Endothelial cell (in vitro differentiated cells): ENCODE data around the gene TMEM121B. TPM values are rescaled to one million over a fixed set of nuclear protein-coding genes. Genes with fewer than 3 reads are reported as not detected.

Experiments
- DNase-seq: peaks from one replicate; pipeline ENCODE4 v3.0.0; 2021; ENCODE audit warnings: low spot score
- H3K27ac Mint-ChIP-seq: one replicate; pipeline ENCODE4 v1.8.0; 2021; ENCODE audit warnings: mixed read lengths, inconsistent platforms; ENCODE audit not compliant: unreplicated experiment
- H3K27me3 Mint-ChIP-seq: one replicate; pipeline ENCODE4 v1.8.0; 2021; ENCODE audit warnings: mild to moderate bottlenecking, moderate library complexity, mixed read lengths, inconsistent platforms; ENCODE audit not compliant: unreplicated experiment
- H3K36me3 Mint-ChIP-seq: one replicate; pipeline ENCODE4 v1.8.0; 2021; ENCODE audit warnings: mild to moderate bottlenecking, low read depth, mixed read lengths, inconsistent platforms; ENCODE audit not compliant: unreplicated experiment
- H3K4me1 Mint-ChIP-seq: one replicate; pipeline ENCODE4 v1.8.0; 2021; ENCODE audit warnings: mild to moderate bottlenecking, mixed read lengths, inconsistent platforms; ENCODE audit not compliant: unreplicated experiment
- H3K4me3 Mint-ChIP-seq: one replicate; pipeline ENCODE4 v1.8.0; 2021; ENCODE audit warnings: mild to moderate bottlenecking, mixed read lengths, inconsistent platforms; ENCODE audit not compliant: unreplicated experiment
- H3K9me3 Mint-ChIP-seq: one replicate; pipeline ENCODE4 v1.8.0; 2021; ENCODE audit warnings: mixed read lengths, inconsistent platforms; ENCODE audit not compliant: unreplicated experiment
- CTCF ChIP-seq: fragments of 200-600 bp; sonication (generic); IDR thresholded peaks from one replicate; pipeline ENCODE4 v1.5.0; 2021; ENCODE audit warnings: antibody characterized with exemption; ENCODE audit not compliant: unreplicated experiment
- total RNA-seq: library from RNA; stranded (reverse); fragmentation: NEBNext Ultra II Directional; extraction: Animal tissue kit (Norgen Biotek cat#: 25700); gene quantifications from one replicate; pipeline ENCODE4 v1.2.1, GENCODE V29; 2021; ENCODE audit not compliant: unreplicated experiment

TMEM121B gene
- total RNA-seq, 1 donor from 2014 or later: 62.2 TPM

- Mint-ChIP-seq H3K4me1 (peaks cover 10% of the 10 kb centered on the region), H3K27ac (no peak overlapping the region), H3K36me3 (peaks cover 19% of the 10 kb centered on the region), H3K4me3 (no peak overlapping the region), H3K9me3 (no peaks in the 10 kb centered on the region), H3K27me3 (peaks cover 4% of the 10 kb centered on the region)
- TF ChIP-seq CTCF: no peak
- DNase-seq: no peak
These were observed 12.0 kb upstream of the TMEM121B start for GRCh38 chr22:17133137-17133536.

GRCh38 chr22:17132112-17132511 is 11.0 kb upstream of the TMEM121B start:
- Mint-ChIP-seq H3K36me3 (peaks cover 17% of the 10 kb centered on the region), H3K4me3 (no peak overlapping the region), H3K9me3 (no peaks in the 10 kb centered on the region), H3K4me1 (peaks cover 6% of the 10 kb centered on the region), H3K27me3 (peaks cover 4% of the 10 kb centered on the region), H3K27ac (no peak overlapping the region)
- TF ChIP-seq CTCF: no peak
- DNase-seq: no peak

- H3K27ac Mint-ChIP-seq: no peak overlapping the region
These were observed 10.5 kb upstream of the TMEM121B start for GRCh38 chr22:17131686-17132085.

GRCh38 chr22:17130199-17130598 is 9.0 kb upstream of the TMEM121B start:
- Mint-ChIP-seq H3K4me1 (peaks cover 3% of the 10 kb centered on the region), H3K27me3 (peaks cover 4% of the 10 kb centered on the region), H3K9me3 (no peaks in the 10 kb centered on the region), H3K27ac (no peak overlapping the region), H3K4me3 (no peak overlapping the region), H3K36me3 (peaks cover 11% of the 10 kb centered on the region)
- no peak for DNase-seq
- TF ChIP-seq CTCF: no peak

More at GRCh38 chr22:17131686-17132085, 10.5 kb upstream of the TMEM121B start:
- no peaks in the 10 kb centered on the region for H3K9me3 Mint-ChIP-seq
- H3K36me3 Mint-ChIP-seq: peaks cover 13% of the 10 kb centered on the region
- H3K4me3 Mint-ChIP-seq: no peak overlapping the region
- TF ChIP-seq CTCF: no peak
- no peak for DNase-seq
- peaks cover 3% of the 10 kb centered on the region for H3K4me1 Mint-ChIP-seq
- H3K27me3 Mint-ChIP-seq: peaks cover 4% of the 10 kb centered on the region

- no peak overlapping the region for H3K4me3 Mint-ChIP-seq
These were observed 388 bp downstream of the TMEM121B start for GRCh38 chr22:17120711-17121232.

More at GRCh38 chr22:17120711-17121232, 388 bp downstream of the TMEM121B start:
- no peak overlapping the region for H3K27ac Mint-ChIP-seq
- no peaks in the 10 kb centered on the region for H3K9me3 Mint-ChIP-seq
- H3K27me3 Mint-ChIP-seq: peaks cover 15% of the 10 kb centered on the region
- H3K4me1 Mint-ChIP-seq: peaks cover 40% of the 10 kb centered on the region
- DNase-seq: peak; percentile 28
- peaks cover 18% of the 10 kb centered on the region for H3K36me3 Mint-ChIP-seq
- TF ChIP-seq CTCF: no peak
